HG02623 (cell line): ENCODE measurements around the gene DNAJC4.
A peak's percentile ranks its signal among the peaks of the same experiment; 100 is the strongest.

Experiments
- ATAC-seq: cut with Tn5 transposase; IDR thresholded peaks from one replicate; pipeline ENCODE4 v1.9.1; 2021; ENCODE audit warnings: moderate library complexity; ENCODE audit not compliant: unreplicated experiment

DNAJC4 gene

GRCh38 chr11:64255135-64256128 lies 25.1 kb downstream of the DNAJC4 start:
- no peak for ATAC-seq

DNA sequence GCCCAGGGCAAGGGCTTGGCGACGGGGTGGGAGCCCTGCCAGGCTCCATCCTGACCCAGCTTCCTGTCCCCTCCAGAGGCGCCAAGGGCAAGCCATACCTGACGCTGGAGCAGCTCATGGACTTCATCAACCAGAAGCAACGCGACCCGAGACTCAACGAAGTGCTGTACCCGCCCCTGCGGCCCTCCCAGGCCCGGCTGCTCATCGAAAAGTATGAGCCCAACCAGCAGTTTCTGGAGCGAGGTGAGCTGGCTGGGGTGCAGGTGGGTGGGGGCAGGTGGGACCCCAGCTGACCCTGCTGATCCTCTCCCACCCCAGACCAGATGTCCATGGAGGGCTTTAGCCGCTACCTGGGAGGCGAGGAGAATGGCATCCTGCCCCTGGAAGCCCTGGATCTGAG lies 26.0 kb downstream of the DNAJC4 start:
- ATAC-seq: no peak

GRCh38 chr11:64258356-64258755 lies 28.0 kb downstream of the DNAJC4 start:
- ATAC-seq: no peak

GRCh38 chr11:64258946-64259532 lies 28.7 kb downstream of the DNAJC4 start:
- ATAC-seq: no peak

- ATAC-seq: no peak
These were observed 29.3 kb downstream of the DNAJC4 start for GRCh38 chr11:64259533-64260067.

- ATAC-seq: no peak
These were observed 29.9 kb downstream of the DNAJC4 start for GRCh38 chr11:64260147-64260708.

- no peak for ATAC-seq
These were observed 31.3 kb downstream of the DNAJC4 start for GRCh38 chr11:64261556-64262080.

DNA sequence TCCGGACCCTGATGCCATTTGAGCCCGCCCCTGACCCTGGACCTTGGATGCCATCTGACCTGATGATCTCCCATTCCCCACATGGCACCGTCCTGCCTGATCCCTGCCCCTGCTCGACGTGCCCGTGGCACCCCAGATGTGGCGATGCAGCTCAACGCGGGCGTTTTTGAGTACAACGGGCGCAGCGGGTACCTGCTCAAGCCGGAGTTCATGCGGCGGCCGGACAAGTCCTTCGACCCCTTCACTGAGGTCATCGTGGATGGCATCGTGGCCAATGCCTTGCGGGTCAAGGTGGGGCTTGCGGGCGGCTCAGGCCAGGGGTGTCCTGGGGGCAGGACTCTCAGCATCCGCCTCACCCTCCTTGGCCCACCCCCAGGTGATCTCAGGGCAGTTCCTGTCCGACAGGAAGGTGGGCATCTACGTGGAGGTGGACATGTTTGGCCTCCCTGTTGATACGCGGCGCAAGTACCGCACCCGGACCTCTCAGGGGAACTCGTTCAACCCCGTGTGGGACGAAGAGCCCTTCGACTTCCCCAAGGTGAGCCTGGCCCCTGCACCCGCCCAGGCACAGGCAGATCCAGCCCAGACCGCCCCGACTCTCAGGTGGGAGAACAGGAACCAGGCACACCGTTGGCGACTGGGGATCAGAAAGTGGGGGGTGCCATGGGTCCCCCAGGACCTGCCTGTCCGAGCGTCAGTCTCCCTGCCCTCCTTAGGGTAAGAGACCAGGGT lies 32.1 kb downstream of the DNAJC4 start:
- no peak for ATAC-seq

DNA sequence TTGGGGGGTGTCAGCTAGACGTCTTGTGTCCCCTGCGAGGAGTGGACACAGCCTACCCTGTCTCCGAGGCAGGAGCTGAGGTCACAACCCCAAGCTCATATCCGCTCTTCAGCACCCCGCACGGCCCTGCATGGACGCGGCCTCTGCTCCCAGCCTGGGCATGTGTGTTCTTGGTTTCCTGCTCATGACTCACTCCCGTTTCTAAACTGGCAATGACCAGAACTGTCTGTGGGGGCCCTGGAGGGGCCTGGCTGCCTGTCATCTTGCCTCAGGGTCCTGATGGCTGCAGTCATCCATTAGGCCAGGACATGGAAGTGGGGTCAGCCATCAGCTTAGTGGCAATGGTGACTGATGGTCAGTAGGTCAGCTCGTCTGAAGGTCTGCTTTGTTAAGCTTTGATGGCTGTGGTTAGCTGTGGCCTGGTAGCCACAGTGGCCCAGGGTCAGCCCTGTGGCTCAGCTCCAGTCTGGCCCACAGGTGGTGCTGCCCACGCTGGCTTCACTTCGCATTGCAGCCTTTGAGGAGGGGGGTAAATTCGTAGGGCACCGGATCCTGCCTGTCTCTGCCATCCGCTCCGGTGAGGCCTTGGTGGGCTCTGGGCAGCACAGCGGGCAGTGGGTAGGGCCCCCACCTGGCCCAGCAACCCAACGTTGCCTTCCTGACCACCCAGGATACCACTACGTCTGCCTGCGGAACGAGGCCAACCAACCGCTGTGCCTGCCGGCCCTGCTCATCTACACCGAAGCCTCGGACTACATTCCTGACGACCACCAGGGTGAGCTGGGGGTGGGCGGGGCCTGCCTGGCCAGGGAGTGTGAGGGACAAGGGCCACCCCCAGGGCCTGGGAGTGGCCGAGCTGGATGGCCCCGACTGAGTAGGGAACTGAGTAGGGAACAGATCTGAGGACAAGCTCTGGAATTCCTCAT lies 32.9 kb downstream of the DNAJC4 start:
- ATAC-seq: no peak

- no peak for ATAC-seq
These were observed 33.6 kb downstream of the DNAJC4 start for GRCh38 chr11:64263947-64264317.

DNA sequence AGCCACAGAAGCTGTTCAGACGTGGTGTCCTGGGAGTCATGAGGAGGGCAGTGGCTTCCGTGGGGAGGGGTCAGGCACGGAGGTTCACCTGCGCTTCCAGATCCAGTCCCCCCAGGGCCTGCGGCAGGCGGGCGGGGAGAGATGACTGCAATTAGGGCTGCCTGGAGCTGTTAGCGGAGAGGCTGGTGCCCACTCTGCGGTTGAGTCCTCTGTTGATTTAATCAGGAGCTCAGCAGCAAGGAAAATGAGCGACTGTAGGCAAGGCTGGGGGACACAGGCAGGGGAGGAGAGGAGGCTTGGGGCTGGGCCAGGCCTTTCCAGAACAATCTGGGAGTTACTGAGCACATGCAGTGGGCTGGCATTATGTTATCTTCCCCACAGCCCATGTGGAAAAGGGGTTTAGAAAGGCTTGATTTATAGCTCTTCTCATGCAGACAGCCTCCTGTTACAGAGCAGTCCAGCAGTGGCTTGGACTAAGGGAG lies 34.1 kb downstream of the DNAJC4 start:
- ATAC-seq: no peak

- no peak for ATAC-seq
These were observed 35.1 kb downstream of the DNAJC4 start for GRCh38 chr11:64265176-64266160.

DNA sequence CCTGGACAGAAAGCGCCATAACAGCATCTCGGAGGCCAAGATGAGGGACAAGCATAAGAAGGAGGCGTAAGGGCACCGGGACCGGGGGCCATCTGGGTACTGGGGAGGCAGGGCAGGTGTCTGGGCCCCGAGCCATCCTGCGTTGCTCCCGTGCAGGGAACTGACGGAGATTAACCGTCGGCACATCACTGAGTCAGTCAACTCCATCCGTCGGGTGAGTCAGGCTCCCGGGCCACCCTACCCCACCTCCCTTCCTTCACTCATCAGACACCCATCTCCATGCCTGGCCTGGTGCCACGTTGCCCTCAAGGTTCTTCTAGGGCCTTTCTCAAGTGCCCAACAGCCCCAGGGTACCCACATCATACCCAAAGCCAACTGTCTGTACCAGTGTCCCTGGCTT lies 36.0 kb downstream of the DNAJC4 start:
- ATAC-seq: no peak

DNA sequence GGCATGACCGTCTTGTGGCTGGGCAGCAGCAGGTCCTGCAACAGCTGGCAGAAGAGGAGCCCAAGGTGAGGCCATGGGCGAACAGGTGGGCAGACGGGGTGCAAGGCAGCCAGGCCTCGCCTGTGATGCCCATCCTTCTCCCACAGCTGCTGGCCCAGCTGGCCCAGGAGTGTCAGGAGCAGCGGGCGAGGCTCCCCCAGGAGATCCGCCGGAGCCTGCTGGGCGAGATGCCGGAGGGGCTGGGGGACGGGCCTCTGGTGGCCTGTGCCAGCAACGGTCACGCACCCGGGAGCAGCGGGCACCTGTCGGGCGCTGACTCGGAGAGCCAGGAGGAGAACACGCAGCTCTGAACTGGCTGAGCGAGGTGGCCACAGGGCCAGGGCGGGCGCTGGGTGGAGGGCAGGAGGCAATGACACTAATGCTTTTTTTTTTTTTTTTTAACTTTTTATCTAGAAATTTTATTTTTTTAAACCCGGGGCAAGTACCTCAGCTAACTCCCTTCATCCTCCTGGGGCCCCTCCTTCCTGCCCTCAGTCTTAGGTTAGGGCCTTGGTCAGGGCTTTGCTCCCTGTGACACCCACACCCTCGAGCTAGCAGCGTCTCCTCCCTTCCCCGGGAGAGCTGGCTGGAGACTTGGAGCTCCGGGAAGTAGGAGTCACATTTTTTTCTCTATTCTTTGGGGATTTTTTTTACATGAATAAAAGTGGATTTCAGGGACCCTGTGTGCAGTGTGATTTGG lies 37.0 kb downstream of the DNAJC4 start:
- no peak for ATAC-seq

DNA sequence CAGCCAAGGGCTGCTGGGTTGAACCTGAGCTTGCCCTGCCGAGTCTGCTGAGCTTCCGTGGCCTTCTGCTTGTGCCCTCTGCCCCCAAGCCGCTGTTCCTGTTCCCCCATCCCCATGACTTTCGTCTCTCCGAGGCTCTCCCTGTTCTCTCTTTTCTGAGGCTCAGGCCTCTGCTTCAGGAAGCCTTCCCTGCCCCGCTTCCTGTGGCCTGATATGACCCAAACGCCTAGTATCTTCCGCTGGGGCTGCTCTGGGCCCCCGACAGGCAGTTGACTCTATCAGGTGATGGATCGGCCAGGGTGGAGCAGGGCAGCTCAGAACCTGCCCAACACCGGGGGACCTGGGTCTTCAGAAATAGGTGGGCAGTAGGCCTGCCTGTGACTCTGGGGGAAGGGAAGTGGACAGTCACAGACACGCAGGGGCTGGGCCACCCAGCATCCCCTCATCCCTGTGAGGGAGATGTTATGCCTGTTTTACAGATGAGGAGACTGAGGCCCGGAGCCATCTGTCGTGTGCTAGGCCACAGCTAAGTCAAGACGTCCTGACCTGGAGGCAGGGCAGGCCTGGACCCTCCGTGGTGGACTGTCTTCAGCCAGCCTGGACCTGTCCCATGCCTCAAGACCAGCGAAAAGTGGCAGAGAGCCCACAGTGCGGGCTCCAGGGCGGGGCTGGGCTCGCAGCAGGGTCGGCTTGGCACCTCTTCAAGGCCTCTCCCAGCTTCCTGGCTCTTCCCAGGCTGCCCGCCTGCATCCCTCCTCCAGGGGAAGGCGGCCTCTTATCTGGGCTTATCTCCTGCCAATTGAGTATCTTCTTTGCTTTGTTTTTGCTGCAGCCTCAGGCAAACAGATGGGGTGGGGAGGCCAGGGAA lies 37.9 kb downstream of the DNAJC4 start:
- ATAC-seq: no peak

DNA sequence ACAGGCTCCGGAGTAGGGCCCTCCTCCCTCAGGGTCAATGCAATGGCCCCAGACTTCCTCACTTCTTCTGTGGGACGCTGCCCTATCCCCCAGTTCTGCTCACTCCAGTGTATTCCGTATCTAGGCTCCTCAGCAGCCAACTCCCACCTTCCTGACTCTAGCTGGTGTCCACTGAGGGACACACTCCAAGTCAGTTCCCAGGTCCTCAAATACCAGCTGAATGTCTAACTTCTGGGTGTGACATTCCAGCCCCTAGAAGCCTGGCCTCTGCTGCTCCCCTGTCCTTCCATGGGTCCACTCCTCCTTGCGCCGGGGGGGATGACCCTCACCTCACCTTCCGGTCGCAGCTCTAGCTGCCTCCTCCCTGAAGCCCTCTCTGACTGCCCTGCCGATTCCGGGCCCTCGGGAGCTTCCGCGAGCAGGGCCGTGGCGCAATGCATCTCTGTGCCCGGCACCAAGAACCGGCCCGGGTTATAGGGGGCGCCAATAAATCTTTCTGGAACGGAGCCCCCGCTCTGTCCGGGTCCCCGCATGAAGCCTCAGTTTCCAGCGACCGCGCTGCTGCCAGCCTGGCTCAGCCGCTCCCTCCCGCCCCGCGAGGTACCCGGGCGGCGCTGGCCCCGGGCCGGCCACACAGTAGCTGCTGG lies 38.7 kb downstream of the DNAJC4 start:
- peak; percentile 3 for ATAC-seq
